ENCODE data around the gene SMU1. TPM values are rescaled to one million over a fixed set of nuclear protein-coding genes. Genes with fewer than 3 reads are reported as not detected.

SMU1 gene
- total and polyA plus RNA-seq, 2 donors (not counting 3 experiments of a cell fraction or from before 2014, with no cell fraction given), result 8.5 to 21.7 TPM

- CTCF ChIA-PET, result no interaction called here
- BruUV-seq (replicated peaks), result no TSS peak
- no peaks in the 10 kb centered on the region for H3K9me3 ChIP-seq (replicated peaks; ENCODE audit: control insufficient read depth, insufficient read depth, low read length)
- TF ChIP-seq MYC (IDR thresholded peaks at IDR 0.05; ENCODE audit: low read depth, low read length) (no peak), MAX (IDR thresholded peaks at IDR 0.05; ENCODE audit: insufficient read depth, insufficient read length) (no peak)
- H3K4me3 ChIP-seq (replicated peaks in 1 of 3; ENCODE audit: insufficient read depth in 1 of 3, low read depth in 1 of 3, low read length in 3 of 3), result no peak overlapping the region
- DNase-seq (ENCODE audit: low read depth, low spot score) (no peak), FAIRE-seq (no peak)
- dilution Hi-C loops (cut with MboI; ENCODE audit: extremely low pct_ligation_motif_present, low sequenced_read_pairs) (no loop called here), intact Hi-C loops (cut with micrococcal nuclease) (no loop called here)
- H3K9ac ChIP-seq (replicated peaks; ENCODE audit: extremely low read depth, insufficient read depth, low read length), result no peak overlapping the region
- H3K4me1 ChIP-seq (ENCODE audit: control insufficient read depth, extremely low read depth, insufficient read depth, low read length), result peaks cover 12% of the 10 kb centered on the region
- POLR2A ChIA-PET, result no interaction called here
- H3K9me1 ChIP-seq (replicated peaks; ENCODE audit: control insufficient read depth, extremely low read depth, insufficient read depth, low read length), result no peaks in the 10 kb centered on the region
- no peaks in the 10 kb centered on the region for H3K36me3 ChIP-seq (ENCODE audit: control insufficient read depth in 2 of 2, extremely low read depth in 1 of 2, insufficient read depth in 2 of 2, low read length in 2 of 2)
- no peaks in the 10 kb centered on the region for H4K20me1 ChIP-seq (replicated peaks; ENCODE audit: control insufficient read depth, extremely low read depth, insufficient read depth, low read length)
- H3K4me2 ChIP-seq (ENCODE audit: insufficient read depth, low read length), result no peak overlapping the region
- H2AFZ ChIP-seq (ENCODE audit: low read depth, low read length), result no peak overlapping the region
- no peaks in the 10 kb centered on the region for H3K27me3 ChIP-seq (ENCODE audit: control insufficient read depth in 2 of 2, insufficient read depth in 2 of 2, low read length in 2 of 2)
- H3K27ac ChIP-seq (ENCODE audit: insufficient read depth, low read depth, low read length), result no peak overlapping the region
- peaks cover 22% of the 10 kb centered on the region for H3K79me2 ChIP-seq (ENCODE audit: control insufficient read depth, insufficient read depth, low read length)
Measured at GRCh38 chr9:33019797-33020196, 56.7 kb downstream of the SMU1 start.

DNA sequence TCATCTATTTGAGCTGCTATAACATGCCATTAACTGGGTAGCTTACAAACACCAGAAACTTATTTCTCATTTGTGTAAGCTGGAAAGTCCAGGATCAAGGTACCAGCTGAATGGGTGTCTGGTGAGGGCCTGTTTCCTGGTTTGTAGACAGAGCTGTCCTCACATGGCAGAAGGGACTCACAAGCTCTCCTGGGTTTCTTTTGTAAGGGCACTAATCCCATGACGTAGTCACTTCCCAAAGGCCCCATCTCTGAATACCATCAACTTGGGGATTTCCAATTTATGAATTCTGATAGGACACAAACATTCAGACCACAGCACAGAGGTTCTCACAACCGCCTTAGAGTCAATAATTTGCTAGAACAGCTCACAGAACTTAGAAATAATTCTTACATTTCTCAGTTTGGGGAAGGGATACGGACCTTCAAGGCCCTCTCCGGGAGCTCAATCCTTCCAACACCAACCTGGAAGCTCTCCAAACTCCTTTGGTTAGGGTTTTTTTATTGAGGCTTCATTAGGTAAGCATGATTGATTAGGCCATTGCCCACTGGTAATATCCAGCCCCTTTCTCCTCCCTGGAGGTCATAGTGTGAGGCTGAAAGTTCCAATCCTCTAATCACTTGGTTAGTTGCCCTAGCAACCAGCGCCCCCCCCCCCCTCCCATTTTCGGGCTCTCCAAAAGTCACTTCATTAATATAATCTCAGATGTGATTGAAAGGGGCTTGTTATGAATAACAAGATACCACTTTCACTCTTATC is 59.0 kb downstream of the SMU1 start:
- Histone ChIP-seq H3K4me2 (ENCODE audit: insufficient read depth, low read length) (no peak overlapping the region), H3K27ac (ENCODE audit: insufficient read depth, low read depth, low read length) (no peak overlapping the region), H4K20me1 (replicated peaks; ENCODE audit: control insufficient read depth, extremely low read depth, insufficient read depth, low read length) (no peaks in the 10 kb centered on the region), H3K4me3 (replicated peaks in 1 of 3; ENCODE audit: insufficient read depth in 1 of 3, low read depth in 1 of 3, low read length in 3 of 3) (no peak overlapping the region), H2AFZ (ENCODE audit: low read depth, low read length) (no peak overlapping the region), H3K9ac (replicated peaks; ENCODE audit: extremely low read depth, insufficient read depth, low read length) (no peak overlapping the region), H3K27me3 (ENCODE audit: control insufficient read depth in 2 of 2, insufficient read depth in 2 of 2, low read length in 2 of 2) (no peaks in the 10 kb centered on the region), H3K79me2 (ENCODE audit: control insufficient read depth, insufficient read depth, low read length) (no peaks in the 10 kb centered on the region), H3K9me1 (replicated peaks; ENCODE audit: control insufficient read depth, extremely low read depth, insufficient read depth, low read length) (no peaks in the 10 kb centered on the region), H3K36me3 (ENCODE audit: control insufficient read depth in 2 of 2, extremely low read depth in 1 of 2, insufficient read depth in 2 of 2, low read length in 2 of 2) (no peaks in the 10 kb centered on the region), H3K4me1 (ENCODE audit: control insufficient read depth, extremely low read depth, insufficient read depth, low read length) (no peaks in the 10 kb centered on the region), H3K9me3 (replicated peaks; ENCODE audit: control insufficient read depth, insufficient read depth, low read length) (no peaks in the 10 kb centered on the region)
- no peak for TF ChIP-seq MYC (IDR thresholded peaks at IDR 0.05; ENCODE audit: low read depth, low read length)
- no peak for TF ChIP-seq CTCF (IDR thresholded peaks at IDR 0.05; ENCODE audit: extremely low read depth in 1 of 2, insufficient read depth in 1 of 2, low read depth in 1 of 2, low read length in 2 of 2)
- TF ChIP-seq POLR2A (IDR thresholded peaks at IDR 0.05; ENCODE audit: low read depth, low read length), result no peak
- ChIA-PET POLR2A (interaction anchor here (1.7 kb wide), 1 partner anchor 8 kb away, joined by 10 read pairs; the partner anchor contains the start of gene DNAJA1), CTCF (no interaction called here)
- dilution Hi-C loops (cut with MboI; ENCODE audit: extremely low pct_ligation_motif_present, low sequenced_read_pairs) (no loop called here), intact Hi-C loops (cut with micrococcal nuclease) (no loop called here)
- FAIRE-seq, result no peak
- no TSS peak for BruUV-seq (replicated peaks)
- no peak for DNase-seq (ENCODE audit: low read depth, low spot score)

Measured in endothelial cell of umbilical vein (primary cell).